ENCODE measurements around the gene TRIM66. TPM values are rescaled to one million over a fixed set of nuclear protein-coding genes. Genes with fewer than 3 reads are reported as not detected.
A peak's percentile ranks its signal among the peaks of the same experiment; 100 is the strongest.

The TRIM66 gene
- total and polyA plus RNA-seq, 9 of the 15 experiments (the other 6 are each of a cell fraction or from before 2014, with no cell fraction given), result 1.1 to 7.3 (median 4.9) TPM

GRCh38 chr11:8688414-8689362 is 6.2 kb upstream of the TRIM66 start (continued):
- no peak for TF ChIP-seq SFPQ (IDR thresholded peaks at IDR 0.05; ENCODE audit: low read depth, low read length)
- no peak for TF ChIP-seq ZFP91 (CRISPR knock-in tag; IDR thresholded peaks at IDR 0.05)
- no peak for TF ChIP-seq FOS (IDR thresholded peaks at IDR 0.05; ENCODE audit: extremely low read depth, insufficient read length)
- peak; percentile 54; the same call in 1 of the 2 replicates for TF ChIP-seq ZNF766 (CRISPR knock-in tag; conservative IDR thresholded peaks at IDR 0.05)
- no peak for TF ChIP-seq TCFL5 (CRISPR knock-in tag; conservative IDR thresholded peaks at IDR 0.05)
- TF ChIP-seq ZBTB17 (CRISPR knock-in tag; IDR thresholded peaks at IDR 0.05), result peak; percentile 41; the same call in 1 of the 2 replicates
- TF ChIP-seq THRB (CRISPR knock-in tag; conservative IDR thresholded peaks at IDR 0.05), result peak; percentile 93
- TF ChIP-seq CREB3 (tag; conservative IDR thresholded peaks at IDR 0.05; ENCODE audit: low read depth), result no peak
- TF ChIP-seq ZNF407 (IDR thresholded peaks at IDR 0.05; ENCODE audit: low read depth), result no peak

All from K562 (cell line).